ENCODE results near the gene SHC3.
"Not testable (repeated sequence)": the region's sequence is repeated elsewhere in the genome, so short reads cannot be mapped to it uniquely, and the experiment has no call there.

Gene SHC3

GRCh38 chr9:89177944-89178829 lies at the start of gene SHC3:
TSS of gene SHC3 (minus strand) at chr9:89178818. CDS start at chr9:89178460, 358 bp downstream.
- FAIRE-seq: no peak

- no peak for FAIRE-seq
Observed at GRCh38 chr9:89225991-89226471, 47.4 kb upstream of the SHC3 start.

- FAIRE-seq: no peak
Observed at GRCh38 chr9:89225587-89225986, 47.0 kb upstream of the SHC3 start.

GRCh38 chr9:89225036-89225435 lies 46.4 kb upstream of the SHC3 start:
- no peak for FAIRE-seq

GRCh38 chr9:89224633-89225032 lies 46.0 kb upstream of the SHC3 start:
- FAIRE-seq: no peak

GRCh38 chr9:89223396-89223977 lies 44.9 kb upstream of the SHC3 start:
- no peak for FAIRE-seq

GRCh38 chr9:89219637-89220036 lies 41.0 kb upstream of the SHC3 start:
- FAIRE-seq: no peak

GRCh38 chr9:89218040-89218928 lies 39.7 kb upstream of the SHC3 start:
- FAIRE-seq: no peak

GRCh38 chr9:89215342-89215741 lies 36.7 kb upstream of the SHC3 start:
- no peak for FAIRE-seq

- no peak for FAIRE-seq
Observed at GRCh38 chr9:89213396-89213880, 34.8 kb upstream of the SHC3 start.

GRCh38 chr9:89212171-89212570 lies 33.6 kb upstream of the SHC3 start:
- FAIRE-seq: no peak

- FAIRE-seq: not testable (repeated sequence)
Observed at GRCh38 chr9:89209311-89209710, 30.7 kb upstream of the SHC3 start.

- no peak for FAIRE-seq
Observed at GRCh38 chr9:89207026-89207425, 28.4 kb upstream of the SHC3 start.

- no peak for FAIRE-seq
Observed at GRCh38 chr9:89204801-89205200, 26.2 kb upstream of the SHC3 start.

- FAIRE-seq: no peak
Observed at GRCh38 chr9:89195131-89195797, 16.6 kb upstream of the SHC3 start.

GRCh38 chr9:89194421-89195130 lies 16.0 kb upstream of the SHC3 start:
- FAIRE-seq: no peak

- no peak for FAIRE-seq
Observed at GRCh38 chr9:89191004-89191403, 12.4 kb upstream of the SHC3 start.

GRCh38 chr9:89189215-89189614 lies 10.6 kb upstream of the SHC3 start:
- FAIRE-seq: no peak

- no peak for FAIRE-seq
Observed at GRCh38 chr9:89187950-89188349, 9.3 kb upstream of the SHC3 start.

- FAIRE-seq: no peak
Observed at GRCh38 chr9:89187541-89187940, 8.9 kb upstream of the SHC3 start.

- no peak for FAIRE-seq
Observed at GRCh38 chr9:89186960-89187359, 8.3 kb upstream of the SHC3 start.

- FAIRE-seq: no peak
Observed at GRCh38 chr9:89185980-89186379, 7.4 kb upstream of the SHC3 start.
